HCEC 1CT (cell line): ENCODE results near the gene MROH2B.

Experiments used
- DNase-seq: peaks from one replicate; pipeline ENCODE4 v3.0.0-alpha.2; 2017

MROH2B gene

GRCh38 chr5:41012318-41012717, 58.8 kb downstream of the MROH2B start:
- DNase-seq: no peak

- no peak for DNase-seq
These were observed 60.6 kb downstream of the MROH2B start for GRCh38 chr5:41010572-41010971.

- peak; percentile 58 for DNase-seq
These were observed 61.9 kb downstream of the MROH2B start for GRCh38 chr5:41009232-41009631.

GRCh38 chr5:41004931-41005330, 66.2 kb downstream of the MROH2B start:
- no peak for DNase-seq

- DNase-seq: no peak
These were observed 67.3 kb downstream of the MROH2B start for GRCh38 chr5:41003670-41004376.

GRCh38 chr5:40999966-41000365, 71.2 kb downstream of the MROH2B start:
- no peak for DNase-seq

GRCh38 chr5:40999142-40999541, 72.0 kb downstream of the MROH2B start:
- no peak for DNase-seq

GRCh38 chr5:40995801-40996586, 75.1 kb downstream of the MROH2B start:
- no peak for DNase-seq

- DNase-seq: no peak
These were observed 79.1 kb downstream of the MROH2B start for GRCh38 chr5:40991981-40992559.

- peak; percentile 90 for DNase-seq
These were observed 79.8 kb downstream of the MROH2B start for GRCh38 chr5:40991168-40991980.

- no peak for DNase-seq
These were observed 82.2 kb downstream of the MROH2B start for GRCh38 chr5:40988746-40989510.

GRCh38 chr5:40987349-40987748, 83.8 kb downstream of the MROH2B start:
- DNase-seq: no peak

GRCh38 chr5:40986666-40987065, 84.5 kb downstream of the MROH2B start:
- peak; percentile 17 for DNase-seq

- no peak for DNase-seq
These were observed 85.6 kb downstream of the MROH2B start for GRCh38 chr5:40985501-40985900.

GRCh38 chr5:40984884-40985283, 86.3 kb downstream of the MROH2B start:
- peak; percentile 79 for DNase-seq

- no peak for DNase-seq
These were observed 87.4 kb downstream of the MROH2B start for GRCh38 chr5:40983781-40984180.

- DNase-seq: no peak
These were observed 89.7 kb downstream of the MROH2B start for GRCh38 chr5:40981420-40981819.

GRCh38 chr5:40976836-40977235, 94.3 kb downstream of the MROH2B start:
- DNase-seq: no peak

- DNase-seq: no peak
These were observed 95.1 kb downstream of the MROH2B start for GRCh38 chr5:40976041-40976440.

GRCh38 chr5:40973364-40974004, 97.7 kb downstream of the MROH2B start:
- no peak for DNase-seq

- no peak for DNase-seq
These were observed 98.7 kb downstream of the MROH2B start for GRCh38 chr5:40972434-40972833.
